Esophagus muscularis mucosa (tissue), 3 donors: Measurements from ENCODE around the gene CENPE.

Experiments used
- CTCF ChIP-seq, 3 experiments: fragments of 200-600 bp in 2 of 3; fragments of 450-650 bp in 1 of 3; sonication (generic) in 2 of 3; IDR thresholded peaks; one replicate each; pipeline ENCODE4 v1.5.1; 2017 to 2019; ENCODE audit warnings: antibody characterized with exemption in 3 of 3, mild to moderate bottlenecking in 2 of 3, moderate library complexity in 1 of 3
- POLR2A ChIP-seq: fragments of 450-650 bp; IDR thresholded peaks from one replicate; pipeline ENCODE4 v1.6.1; 2017; ENCODE audit warnings: antibody characterized with exemption, moderate library complexity, mild to moderate bottlenecking, low read depth
- POLR2AphosphoS5 ChIP-seq, 2 donors: sonication (generic); formaldehyde crosslinking; IDR thresholded peaks; one replicate each; pipeline ENCODE4 v1.6.1; 2017; ENCODE audit warnings: antibody characterized with exemption in 2 of 2

- TF ChIP-seq CTCF (IDR thresholded peaks at IDR 0.05) (no peak), POLR2AphosphoS5 (IDR thresholded peaks at IDR 0.05) (no peak), POLR2A (no peak)
These were observed 123.3 kb downstream of the CENPE start for GRCh38 chr4:103074744-103075434.
